HFF-Myc (cell line): ENCODE data around the gene PPP1R12B.
"Not testable (repeated sequence)": the region's sequence is repeated elsewhere in the genome, so short reads cannot be mapped to it uniquely, and the experiment has no call there.

Source experiments
- DNase-seq: peaks from one replicate; pipeline ENCODE4 v3.0.0-alpha.2; 2011; ENCODE audit warnings: low read depth; ENCODE audit errors: extremely low read depth
- H3K4me3 ChIP-seq: replicated peaks from 2 replicates; pipeline ENCODE4 v1.5.1; 2011; ENCODE audit warnings: low read depth, mild to moderate bottlenecking, control low read depth, low read length
- CTCF ChIP-seq: IDR thresholded peaks from 2 replicates; pipeline ENCODE4 v1.5.1; 2012; ENCODE audit warnings: mild to moderate bottlenecking, low read depth, low read length, control low read depth; ENCODE audit errors: missing control alignments

The PPP1R12B gene

GRCh38 chr1:202624088-202624780 lies 275.7 kb downstream of the PPP1R12B start:
- no peak for TF ChIP-seq CTCF
- DNase-seq = no peak
- H3K4me3 ChIP-seq = no peak overlapping the region

- DNase-seq = no peak
- H3K4me3 ChIP-seq = no peak overlapping the region
- no peak for TF ChIP-seq CTCF
Measured at GRCh38 chr1:202624781-202625108, 276.2 kb downstream of the PPP1R12B start.

- peak; percentile 59 for TF ChIP-seq CTCF
- DNase-seq = no peak
- H3K4me3 ChIP-seq = no peak overlapping the region
Measured at GRCh38 chr1:202625416-202626360, 277.2 kb downstream of the PPP1R12B start.

GRCh38 chr1:202627036-202627435 lies 278.5 kb downstream of the PPP1R12B start:
- DNase-seq, H3K4me3 ChIP-seq: not testable (repeated sequence)

GRCh38 chr1:202627841-202628565 lies 279.5 kb downstream of the PPP1R12B start:
- no peak for DNase-seq
- H3K4me3 ChIP-seq = no peak overlapping the region
- TF ChIP-seq CTCF = no peak

- TF ChIP-seq CTCF = no peak
- no peak overlapping the region for H3K4me3 ChIP-seq
- DNase-seq = no peak
Measured at GRCh38 chr1:202628646-202629215, 280.2 kb downstream of the PPP1R12B start.

GRCh38 chr1:202629257-202629811 lies 280.8 kb downstream of the PPP1R12B start:
- not testable (repeated sequence) for DNase-seq, H3K4me3 ChIP-seq

- H3K4me3 ChIP-seq, DNase-seq: not testable (repeated sequence)
Measured at GRCh38 chr1:202630096-202630495, 281.6 kb downstream of the PPP1R12B start.
